HEK293 (cell line): ENCODE results near the gene ELL.

ENCODE experiments used
- FEZF1 ChIP-seq: fragments of 450-650 bp; formaldehyde crosslinking; IDR thresholded peaks from 2 replicates; pipeline ENCODE4 v1.5.1; 2016; ENCODE audit warnings: missing biosample characterization, missing genetic modification characterization
- HOXA7 ChIP-seq: sonication (generic); formaldehyde crosslinking; IDR thresholded peaks from 2 replicates; pipeline ENCODE4 v1.8.1; 2022; ENCODE audit warnings: missing genetic modification reagents, borderline replicate concordance
- KLF1 ChIP-seq: fragments of 450-650 bp; formaldehyde crosslinking; IDR thresholded peaks from 2 replicates; pipeline ENCODE4 v1.5.1; 2016; ENCODE audit warnings: missing biosample characterization, missing genetic modification characterization
- KLF8 ChIP-seq: fragments of 450-650 bp; formaldehyde crosslinking; IDR thresholded peaks from 2 replicates; pipeline ENCODE4 v1.5.1; 2016; ENCODE audit warnings: missing biosample characterization, missing genetic modification characterization
- PRDM1 ChIP-seq: fragments of 450-650 bp; formaldehyde crosslinking; IDR thresholded peaks from 2 replicates; pipeline ENCODE4; 2016; ENCODE audit warnings: missing biosample characterization, missing genetic modification characterization
- REPIN1 ChIP-seq: fragments of 450-650 bp; formaldehyde crosslinking; IDR thresholded peaks from 2 replicates; pipeline ENCODE4 v1.5.1; 2017; ENCODE audit warnings: missing biosample characterization, missing genetic modification characterization, low read depth
- SETDB1 ChIP-seq: IDR thresholded peaks from one replicate; pipeline ENCODE4 v1.6.1; 2017; ENCODE audit warnings: mild to moderate bottlenecking, low read length, moderate library complexity, mixed read lengths; ENCODE audit not compliant: insufficient read length
- SP7 ChIP-seq: fragments of 450-650 bp; formaldehyde crosslinking; IDR thresholded peaks from 2 replicates; pipeline ENCODE4 v1.5.1; 2016; ENCODE audit warnings: missing biosample characterization, missing genetic modification characterization
- YY2 ChIP-seq: fragments of 450-650 bp; formaldehyde crosslinking; IDR thresholded peaks from 2 replicates; pipeline ENCODE4 v1.5.1; 2016; ENCODE audit warnings: missing biosample characterization, missing genetic modification characterization
- ZBTB11 ChIP-seq: fragments of 450-650 bp; formaldehyde crosslinking; conservative IDR thresholded peaks from 2 replicates; pipeline ENCODE4 v1.5.1; 2016; ENCODE audit warnings: low read depth, missing biosample characterization, missing genetic modification characterization
- ZBTB21 ChIP-seq: fragments of 450-650 bp; formaldehyde crosslinking; IDR thresholded peaks from 2 replicates; pipeline ENCODE4 v1.5.1; 2017; ENCODE audit warnings: missing biosample characterization, missing genetic modification characterization
- ZBTB49 ChIP-seq: fragments of 450-650 bp; formaldehyde crosslinking; IDR thresholded peaks from 2 replicates; pipeline ENCODE4 v1.5.1; 2016; ENCODE audit warnings: missing biosample characterization, missing genetic modification characterization, low read depth
- ZNF10 ChIP-seq: fragments of 450-650 bp; formaldehyde crosslinking; IDR thresholded peaks from 2 replicates; pipeline ENCODE4 v1.5.1; 2017; ENCODE audit warnings: missing biosample characterization, missing genetic modification characterization
- ZNF121 ChIP-seq: fragments of 450-650 bp; formaldehyde crosslinking; IDR thresholded peaks from 2 replicates; pipeline ENCODE4 v1.5.1; 2016; ENCODE audit warnings: missing biosample characterization, missing genetic modification characterization
- ZNF184 ChIP-seq: fragments of 450-650 bp; IDR thresholded peaks from 2 replicates; pipeline ENCODE4 v1.5.1; 2018; ENCODE audit warnings: missing biosample characterization, mild to moderate bottlenecking, missing genetic modification characterization
- ZNF2 ChIP-seq: fragments of 450-650 bp; formaldehyde crosslinking; IDR thresholded peaks from 2 replicates; pipeline ENCODE4 v1.5.1; 2016; ENCODE audit warnings: missing biosample characterization, missing genetic modification characterization
- ZNF214 ChIP-seq: fragments of 450-650 bp; formaldehyde crosslinking; IDR thresholded peaks from 2 replicates; pipeline ENCODE4 v1.5.1; 2017; ENCODE audit warnings: missing biosample characterization, mild to moderate bottlenecking, missing genetic modification characterization, borderline replicate concordance
- ZNF223 ChIP-seq: fragments of 450-650 bp; formaldehyde crosslinking; IDR thresholded peaks from 2 replicates; pipeline ENCODE4 v1.5.1; 2016; ENCODE audit warnings: missing biosample characterization, missing genetic modification characterization
- ZNF24 ChIP-seq: fragments of 450-650 bp; formaldehyde crosslinking; IDR thresholded peaks from 2 replicates; pipeline ENCODE4 v1.5.1; 2016; ENCODE audit warnings: missing biosample characterization, missing genetic modification characterization
- ZNF248 ChIP-seq: fragments of 450-650 bp; formaldehyde crosslinking; IDR thresholded peaks from 2 replicates; pipeline ENCODE4 v1.5.1; 2017; ENCODE audit warnings: missing biosample characterization, missing genetic modification characterization
- ZNF324 ChIP-seq: fragments of 450-650 bp; formaldehyde crosslinking; IDR thresholded peaks from 2 replicates; pipeline ENCODE4 v1.5.1; 2016; ENCODE audit warnings: missing biosample characterization, missing genetic modification characterization
- ZNF354C ChIP-seq: fragments of 450-650 bp; formaldehyde crosslinking; IDR thresholded peaks from 2 replicates; pipeline ENCODE4 v1.5.1; 2016; ENCODE audit warnings: missing biosample characterization, missing genetic modification characterization, low read depth, borderline replicate concordance
- ZNF366 ChIP-seq: fragments of 450-650 bp; formaldehyde crosslinking; conservative IDR thresholded peaks from 2 replicates; pipeline ENCODE4 v1.5.1; 2016; ENCODE audit warnings: missing biosample characterization, missing genetic modification characterization
- ZNF37A ChIP-seq: fragments of 450-650 bp; IDR thresholded peaks from 2 replicates; pipeline ENCODE4 v1.5.1; 2018; ENCODE audit warnings: missing biosample characterization, missing genetic modification characterization
- ZNF394 ChIP-seq: fragments of 450-650 bp; formaldehyde crosslinking; IDR thresholded peaks from 2 replicates; pipeline ENCODE4 v1.5.1; 2016; ENCODE audit warnings: missing biosample characterization, missing genetic modification characterization, mild to moderate bottlenecking, moderate library complexity, borderline replicate concordance
- ZNF404 ChIP-seq: fragments of 450-650 bp; formaldehyde crosslinking; IDR thresholded peaks from 2 replicates; pipeline ENCODE4 v1.5.1; 2017; ENCODE audit warnings: missing biosample characterization, missing genetic modification characterization
- ZNF48 ChIP-seq: fragments of 450-650 bp; formaldehyde crosslinking; IDR thresholded peaks from 2 replicates; pipeline ENCODE4 v1.5.1; 2016; ENCODE audit warnings: missing biosample characterization, missing genetic modification characterization
- ZNF530 ChIP-seq: fragments of 450-650 bp; formaldehyde crosslinking; IDR thresholded peaks from 2 replicates; pipeline ENCODE4 v1.5.1; 2016; ENCODE audit warnings: low read depth, missing biosample characterization, missing genetic modification characterization
- ZNF544 ChIP-seq: fragments of 450-650 bp; formaldehyde crosslinking; IDR thresholded peaks from 2 replicates; pipeline ENCODE4 v1.5.0; 2017; ENCODE audit warnings: missing biosample characterization, missing genetic modification characterization
- ZNF558 ChIP-seq: fragments of 450-650 bp; formaldehyde crosslinking; IDR thresholded peaks from 2 replicates; pipeline ENCODE4 v1.5.1; 2016; ENCODE audit warnings: missing biosample characterization, missing genetic modification characterization
- ZNF600 ChIP-seq: fragments of 450-650 bp; formaldehyde crosslinking; IDR thresholded peaks from 2 replicates; pipeline ENCODE4 v1.5.1; 2016; ENCODE audit warnings: missing biosample characterization, missing genetic modification characterization
- ZNF624 ChIP-seq: fragments of 450-650 bp; formaldehyde crosslinking; IDR thresholded peaks from 2 replicates; pipeline ENCODE4 v1.5.1; 2017; ENCODE audit warnings: missing biosample characterization, missing genetic modification characterization
- ZNF626 ChIP-seq: fragments of 450-650 bp; sonication (Bioruptor Pico); formaldehyde crosslinking; IDR thresholded peaks from 2 replicates; pipeline ENCODE4 v1.5.1; 2018; ENCODE audit warnings: missing biosample characterization, missing genetic modification characterization, inconsistent platforms
- ZSCAN30 ChIP-seq: fragments of 450-650 bp; IDR thresholded peaks from 2 replicates; pipeline ENCODE4 v1.5.1; 2018; ENCODE audit warnings: missing biosample characterization, mild to moderate bottlenecking, missing genetic modification characterization, moderate library complexity
- ZXDB ChIP-seq: fragments of 450-650 bp; formaldehyde crosslinking; IDR thresholded peaks from 2 replicates; pipeline ENCODE4 v1.5.1; 2016; ENCODE audit warnings: missing biosample characterization, missing genetic modification characterization
- TF ChIP-seq, protein P1 (sequence below): fragments of 450-650 bp; formaldehyde crosslinking; IDR thresholded peaks from 2 replicates; pipeline ENCODE4 v1.5.1; 2016; ENCODE audit warnings: missing biosample characterization, missing genetic modification characterization

ELL gene

GRCh38 chr19:18522124-18522861, 423 bp upstream of the ELL start (continued):
- TF ChIP-seq ZBTB11 (0 out of 2 replicates have a peak, but pooled peaks have one; percentile 6), ZNF37A (tag by site-specific recombination) (no peak), YY2 (tag by site-specific recombination) (no peak), ZNF558 (tag by site-specific recombination) (no peak), REPIN1 (tag by site-specific recombination) (no peak), ZNF624 (tag by site-specific recombination) (no peak), ZNF354C (tag by site-specific recombination) (no peak), ZNF10 (no peak), ZNF404 (tag by site-specific recombination) (no peak), FEZF1 (tag by site-specific recombination) (no peak), KLF1 (tag by site-specific recombination) (peak; percentile 88), ZXDB (tag by site-specific recombination) (peak; percentile 70), KLF8 (tag by site-specific recombination) (no peak; the same call in none of the 2 replicates), ZNF2 (tag by site-specific recombination) (peak; percentile 63; the same call in 1 of the 2 replicates), ZBTB49 (tag by site-specific recombination) (no peak), ZBTB21 (peak; percentile 19; the same call in 1 of the 2 replicates), ZNF600 (tag by site-specific recombination) (no peak; the same call in 1 of the 2 replicates), SP7 (tag by site-specific recombination) (0 out of 2 replicates have a peak, but pooled peaks have one; percentile 60), ZNF626 (tag by site-specific recombination) (no peak), ZNF544 (tag by site-specific recombination) (no peak), PRDM1 (no peak), ZNF394 (tag by site-specific recombination) (no peak), SETDB1 (peak; percentile 22), ZNF223 (tag by site-specific recombination) (no peak), ZNF184 (tag by site-specific recombination) (no peak), ZNF24 (tag by site-specific recombination) (no peak), ZNF366 (tag by site-specific recombination) (no peak), ZNF48 (tag by site-specific recombination) (no peak), ZNF324 (0 out of 2 replicates have a peak, but pooled peaks have one; percentile 58), ZNF214 (no peak), ZSCAN30 (tag by site-specific recombination) (0 out of 2 replicates have a peak, but pooled peaks have one; percentile 61), ZNF530 (tag by site-specific recombination) (no peak), ZNF248 (tag by site-specific recombination) (no peak), HOXA7 (CRISPR knock-in tag) (no peak), ZNF121 (tag by site-specific recombination) (no peak)
- TF ChIP-seq, protein P1, sequence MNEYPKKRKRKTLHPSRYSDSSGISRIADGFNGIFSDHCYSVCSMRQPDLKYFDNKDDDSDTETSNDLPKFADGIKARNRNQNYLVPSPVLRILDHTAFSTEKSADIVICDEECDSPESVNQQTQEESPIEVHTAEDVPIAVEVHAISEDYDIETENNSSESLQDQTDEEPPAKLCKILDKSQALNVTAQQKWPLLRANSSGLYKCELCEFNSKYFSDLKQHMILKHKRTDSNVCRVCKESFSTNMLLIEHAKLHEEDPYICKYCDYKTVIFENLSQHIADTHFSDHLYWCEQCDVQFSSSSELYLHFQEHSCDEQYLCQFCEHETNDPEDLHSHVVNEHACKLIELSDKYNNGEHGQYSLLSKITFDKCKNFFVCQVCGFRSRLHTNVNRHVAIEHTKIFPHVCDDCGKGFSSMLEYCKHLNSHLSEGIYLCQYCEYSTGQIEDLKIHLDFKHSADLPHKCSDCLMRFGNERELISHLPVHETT = no peak
